Measurements from ENCODE around the gene PLXNC1. TPM values are rescaled to one million over a fixed set of nuclear protein-coding genes. Genes with fewer than 3 reads are reported as not detected.

PLXNC1 gene
- polyA plus RNA-seq, 1 donor = 15.3 TPM

DNA sequence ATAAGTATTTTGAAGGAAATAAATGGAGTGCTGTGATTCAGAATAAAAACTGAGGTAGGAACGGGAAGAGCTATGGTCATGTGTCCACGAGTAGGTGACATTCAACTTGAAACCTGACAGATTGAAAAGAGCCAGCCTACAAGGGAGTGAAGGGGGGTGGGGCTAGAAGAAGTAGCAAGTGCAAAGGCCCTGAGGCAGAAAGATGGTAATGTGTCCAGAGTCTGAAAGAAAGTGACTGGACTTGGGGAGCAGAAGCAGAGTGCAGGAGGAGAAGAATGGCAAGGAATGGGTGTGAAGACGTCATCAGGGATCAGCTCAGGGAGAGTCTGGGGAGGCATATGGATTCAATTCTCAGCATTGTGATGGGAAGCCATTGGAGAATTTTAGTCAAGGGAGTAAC is 13.7 kb downstream of the PLXNC1 start:
- no peak for DNase-seq

DNA sequence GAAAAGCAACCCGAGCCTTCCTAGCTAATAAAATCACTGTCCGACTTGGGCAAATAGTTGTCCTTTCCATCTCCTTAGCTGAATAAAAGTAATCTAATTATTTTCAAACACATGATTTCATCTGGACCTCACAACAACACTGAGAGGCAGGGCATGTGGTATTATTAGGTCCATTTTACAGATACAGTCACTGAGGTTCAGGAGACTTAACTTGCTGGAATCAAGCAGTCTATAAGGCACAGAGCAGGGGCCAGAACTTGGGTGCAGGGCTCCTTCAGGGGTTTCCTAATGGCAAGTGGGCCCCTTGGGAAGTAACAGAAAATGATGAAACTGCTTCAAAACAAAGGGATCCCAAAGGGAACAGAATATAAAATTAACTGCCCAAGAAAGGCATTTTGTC is 15.5 kb downstream of the PLXNC1 start:
- no peak for DNase-seq

DNA sequence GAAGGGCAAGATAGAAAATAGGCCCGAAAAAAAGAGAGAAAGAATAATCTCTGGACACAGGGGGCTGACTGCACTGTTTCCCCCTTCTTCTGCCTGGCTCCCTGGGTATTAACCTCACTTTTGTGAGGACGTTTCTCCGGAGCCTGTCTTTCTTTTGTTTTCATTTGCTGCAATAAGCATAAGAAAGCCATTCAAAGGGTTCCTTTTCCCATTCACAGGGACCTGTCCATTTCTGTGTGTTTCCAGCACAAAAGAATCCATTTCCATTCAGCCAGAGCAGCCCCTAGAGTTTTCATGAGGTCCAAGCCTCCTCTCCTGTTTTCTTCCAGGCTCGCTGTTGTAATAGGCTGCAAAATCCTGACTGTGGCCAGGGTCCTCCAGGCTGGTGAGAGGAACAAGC is 16.8 kb downstream of the PLXNC1 start:
- DNase-seq = no peak

DNA sequence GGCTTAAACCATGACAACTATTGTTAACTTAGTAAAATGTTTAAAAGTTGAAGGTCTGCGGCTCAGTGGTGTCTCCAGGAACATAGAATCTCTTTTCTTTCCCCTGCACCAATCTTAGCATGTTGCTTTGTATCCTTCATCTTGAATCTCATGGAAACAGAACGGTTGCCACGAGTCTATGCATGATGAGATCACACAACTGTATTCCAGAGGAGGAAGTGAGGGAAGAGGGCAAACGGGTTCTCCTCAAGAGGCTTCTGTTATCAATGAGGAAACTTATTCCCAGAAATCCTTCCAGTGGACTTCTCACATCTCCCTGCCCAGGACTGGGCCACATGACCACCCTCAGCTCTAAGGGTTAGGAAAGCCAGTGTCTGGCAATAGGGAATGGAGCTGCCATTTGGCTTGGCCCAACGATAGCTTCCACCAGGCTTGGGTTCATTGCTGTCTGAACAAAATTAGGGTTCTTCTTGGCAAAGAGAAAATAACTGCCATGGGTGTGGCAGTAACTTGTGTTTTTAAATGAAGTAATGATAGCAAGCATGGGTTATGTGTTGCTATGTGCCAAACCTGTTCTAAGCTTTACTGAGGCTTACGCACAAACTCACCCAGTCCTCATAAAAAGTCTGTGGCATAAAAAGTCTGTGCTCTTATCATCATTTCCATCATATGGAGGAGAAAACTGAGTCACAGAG is 17.4 kb downstream of the PLXNC1 start:
- DNase-seq = no peak

DNA sequence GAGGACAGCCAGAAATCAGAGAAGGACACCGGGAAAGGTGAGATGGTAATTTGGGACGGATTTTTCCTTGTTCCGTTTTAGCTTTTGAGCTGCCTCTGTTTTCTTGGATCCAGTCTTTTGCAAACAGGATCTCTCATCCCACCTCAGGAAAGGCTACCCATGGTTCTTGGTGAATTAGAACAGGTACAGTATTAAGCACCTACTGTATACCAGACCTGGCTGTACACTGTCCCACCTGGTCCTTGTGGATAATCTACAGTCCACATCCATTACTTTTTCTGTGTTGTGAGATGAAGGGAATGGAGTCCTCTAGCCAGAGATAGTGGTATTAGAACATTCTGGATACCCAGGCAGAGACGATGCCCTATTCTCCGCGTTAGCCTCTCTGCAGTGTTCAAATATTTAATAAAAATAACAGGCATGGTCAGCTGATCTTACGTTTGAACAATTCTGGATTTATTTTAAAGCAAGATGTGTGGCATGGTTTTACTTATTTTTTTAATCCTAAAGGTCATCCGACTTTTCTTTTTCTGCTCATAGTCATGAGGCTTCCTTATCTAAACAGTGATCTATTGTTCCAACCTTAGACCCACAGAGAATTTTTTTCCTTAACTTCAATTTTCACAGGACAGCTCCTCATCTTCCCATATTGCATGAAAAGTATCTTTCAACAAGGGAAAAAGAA is 18.8 kb downstream of the PLXNC1 start:
- DNase-seq = no peak

DNA sequence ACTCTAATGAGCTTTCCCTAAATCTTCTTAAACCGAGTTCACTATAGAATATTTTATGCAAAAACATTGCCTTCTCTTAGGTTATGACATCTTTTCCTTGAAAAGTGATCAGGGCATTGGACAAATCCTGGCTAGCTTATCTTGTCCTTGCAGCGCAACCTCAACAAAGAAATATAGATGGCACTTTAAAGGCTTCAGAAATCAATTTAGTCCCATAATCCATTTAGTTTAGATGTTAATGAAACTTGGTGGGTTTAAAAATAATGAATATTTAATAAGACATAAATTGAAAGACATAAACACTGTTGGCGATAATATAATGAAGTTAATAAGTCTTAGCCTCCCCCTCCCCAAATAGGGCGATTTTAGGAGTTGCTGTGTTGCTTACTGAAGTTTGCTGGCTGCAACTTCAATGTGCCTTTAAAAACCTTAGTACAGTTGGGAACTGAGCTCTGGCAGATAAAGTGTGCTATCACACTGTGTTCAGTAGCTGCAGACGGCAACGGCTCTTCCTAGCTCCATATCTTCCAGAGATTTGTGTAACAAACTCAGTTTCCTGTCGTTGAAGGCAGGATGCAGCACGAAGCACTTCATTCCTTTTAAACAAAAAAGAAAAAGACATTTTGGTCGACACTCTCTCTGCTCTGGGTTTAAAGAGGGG is 19.5 kb downstream of the PLXNC1 start:
- DNase-seq = no peak

DNA sequence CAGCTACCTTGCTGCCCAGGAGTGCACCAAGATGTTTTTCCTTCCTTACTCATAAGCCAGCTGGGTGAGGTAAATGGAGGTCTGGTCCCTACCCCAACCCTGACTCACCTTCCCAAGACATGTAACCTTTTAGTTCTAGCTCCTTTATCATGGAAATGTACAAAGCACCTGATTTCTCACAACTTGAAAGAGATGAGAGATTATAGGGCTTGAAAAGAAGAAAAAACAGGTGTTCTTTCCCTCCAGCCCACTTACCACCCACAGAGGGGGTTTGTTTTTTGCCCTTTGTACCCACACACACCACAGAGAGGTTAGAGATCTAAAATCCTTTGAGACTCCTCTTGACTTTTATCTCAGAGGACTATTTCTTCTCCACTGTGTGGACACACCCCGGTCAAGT is 21.1 kb downstream of the PLXNC1 start:
- DNase-seq = no peak

DNA sequence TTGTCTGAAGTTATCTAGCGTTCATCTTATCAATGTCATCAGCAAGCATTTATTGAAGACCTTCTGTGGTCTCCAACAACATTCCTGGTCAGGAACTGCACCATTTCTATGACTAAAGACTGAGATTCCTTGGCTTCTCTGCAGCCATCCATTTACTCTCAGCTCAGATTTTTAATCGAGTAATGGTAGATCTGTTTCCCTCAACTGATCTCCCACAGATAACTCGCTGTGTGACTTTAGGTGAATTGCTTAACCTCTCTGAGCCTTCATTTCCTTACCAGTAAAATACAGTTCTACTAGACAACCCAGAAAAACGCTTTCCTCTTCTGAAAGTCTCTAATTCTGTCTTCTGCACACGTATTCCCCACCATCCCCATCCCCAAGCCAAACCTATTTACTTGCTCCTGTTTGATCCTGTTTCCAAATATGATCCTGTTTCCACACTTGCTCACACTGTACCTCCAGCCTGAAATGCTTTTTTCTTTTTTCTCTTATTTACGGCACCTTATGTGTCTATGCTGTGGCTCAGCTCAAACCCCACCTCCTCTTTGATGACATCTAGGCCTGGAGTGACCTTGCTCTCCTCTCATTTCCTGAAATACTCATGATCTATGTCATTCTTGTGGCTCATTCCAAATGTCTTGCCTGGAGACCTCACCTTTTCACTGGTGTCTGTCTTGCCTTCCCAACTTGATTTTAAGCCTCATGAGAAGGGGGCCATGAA is 21.8 kb downstream of the PLXNC1 start:
- no peak for DNase-seq

DNA sequence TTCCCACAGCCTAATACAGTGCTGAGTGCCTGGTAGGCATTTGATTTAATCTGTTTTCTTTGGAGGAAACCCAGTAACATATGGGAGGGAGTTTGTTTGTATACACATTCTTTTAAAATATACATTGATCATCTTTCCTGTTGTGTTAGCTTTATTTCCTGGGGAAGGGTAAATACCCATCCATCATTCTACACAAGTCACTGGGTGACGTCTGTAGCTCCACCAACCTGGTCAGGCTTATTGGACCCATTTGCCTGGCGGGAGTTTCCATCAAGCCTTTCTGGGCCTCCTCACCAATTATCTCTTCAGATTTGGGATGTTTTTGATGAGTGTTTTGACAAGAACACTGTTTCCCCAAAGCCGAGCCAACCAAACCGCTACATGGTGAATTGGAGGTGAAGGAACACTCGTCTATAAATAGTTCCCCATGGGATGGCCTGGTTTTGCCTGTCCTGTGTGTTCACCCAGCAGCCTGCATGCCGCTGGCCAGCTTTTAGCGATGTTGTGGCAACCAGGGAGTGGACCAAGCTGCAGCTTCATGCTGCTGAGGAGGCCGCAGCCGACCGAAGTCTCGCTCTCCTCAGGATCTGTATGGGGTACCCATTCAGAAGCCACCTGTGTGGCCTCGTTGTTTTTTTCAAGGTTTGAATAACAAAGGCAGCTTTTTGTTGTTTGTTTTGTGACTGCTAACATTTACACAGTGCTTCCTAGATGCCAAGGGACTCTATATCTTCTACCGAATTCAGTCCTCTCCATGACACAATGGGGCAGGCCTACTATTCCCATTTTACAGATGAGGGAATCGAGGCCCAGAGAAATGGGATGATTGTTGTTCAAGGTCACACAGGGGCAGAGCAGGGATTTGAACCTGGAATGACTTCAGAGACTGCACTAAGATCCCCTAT is 22.6 kb downstream of the PLXNC1 start:
- DNase-seq = no peak

DNA sequence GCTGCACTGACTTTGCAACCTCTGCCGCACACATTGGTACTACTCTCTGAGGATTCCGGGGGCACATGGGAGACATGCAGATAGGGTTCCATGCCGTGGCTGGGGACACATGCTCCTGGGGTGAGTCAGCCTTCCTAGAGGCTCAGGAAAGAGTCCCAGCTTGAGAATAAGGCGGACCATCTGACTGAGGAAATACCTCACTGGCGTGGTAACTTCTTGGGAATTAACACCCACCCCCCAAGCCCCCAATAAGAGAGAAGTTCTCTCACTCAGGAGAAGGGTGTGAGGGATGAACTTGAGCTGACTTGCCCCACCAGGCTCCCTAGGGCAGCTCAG is 23.2 kb downstream of the PLXNC1 start:
- DNase-seq = no peak

DNA sequence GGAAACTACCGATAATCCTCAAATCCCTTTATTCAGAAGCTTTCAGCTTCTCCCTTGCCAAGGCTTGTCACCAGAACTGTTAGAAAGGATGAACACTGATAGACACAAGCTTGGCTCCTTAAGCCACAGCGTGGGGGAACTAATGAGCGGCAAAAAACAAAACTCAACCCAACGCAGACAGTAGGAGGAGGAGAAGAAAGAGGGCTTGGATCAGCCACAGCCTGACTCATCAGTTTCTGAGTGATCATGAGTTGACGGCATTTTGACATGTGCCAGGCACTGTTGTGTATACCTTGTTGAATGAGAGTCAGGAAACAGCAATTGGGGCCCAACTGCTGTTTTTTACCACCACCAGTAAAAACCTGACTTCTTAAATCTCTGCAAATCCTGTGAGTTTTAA is 23.7 kb downstream of the PLXNC1 start:
- no peak for DNase-seq

DNA sequence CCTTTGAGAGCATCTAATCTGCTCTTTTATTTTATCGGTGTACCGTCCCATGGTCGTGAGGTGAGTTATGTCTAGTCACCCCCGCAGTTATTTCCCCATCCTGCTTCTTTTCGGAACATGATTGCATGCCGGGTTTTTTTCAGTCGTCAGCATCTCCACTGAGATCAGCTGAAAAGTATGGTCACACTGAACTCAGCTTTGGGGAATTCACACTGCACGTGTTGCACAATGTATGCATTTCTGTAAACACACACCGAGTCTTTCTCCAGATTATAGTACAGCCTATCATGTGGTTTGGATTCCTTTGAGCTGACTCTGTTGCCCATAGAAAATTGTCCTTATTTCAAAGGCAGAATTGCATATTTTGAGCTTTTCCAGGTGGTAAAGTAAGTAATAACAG is 24.6 kb downstream of the PLXNC1 start:
- DNase-seq = no peak

DNA sequence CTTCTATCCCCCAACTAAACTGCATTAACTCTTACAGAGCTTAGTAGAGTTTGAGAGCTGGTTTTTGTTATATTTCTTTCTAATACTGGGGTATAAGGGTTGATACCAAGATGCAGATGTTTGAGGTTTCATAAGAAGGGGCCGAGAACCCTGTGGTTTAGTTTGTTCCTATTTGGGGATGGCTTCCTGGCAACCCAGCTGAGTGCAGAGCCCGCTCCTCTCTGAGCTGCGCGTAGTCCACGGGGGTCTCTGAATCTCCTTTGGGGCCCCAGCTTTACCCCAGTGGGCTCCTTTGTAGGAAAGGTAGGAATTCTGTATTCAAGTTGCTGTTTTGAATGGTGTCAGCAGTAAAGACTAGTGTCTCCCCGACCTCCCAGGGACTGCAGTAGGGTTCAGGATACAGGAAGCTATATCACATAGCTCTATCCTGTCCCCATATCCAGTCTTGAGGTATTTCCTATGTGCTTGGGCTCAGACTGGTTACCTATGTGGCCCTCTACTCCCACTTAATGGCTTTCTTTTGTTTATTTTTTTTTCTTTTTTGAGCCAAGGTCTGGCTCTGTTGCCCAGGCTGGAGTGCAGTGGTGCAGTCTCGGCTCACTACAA is 25.4 kb downstream of the PLXNC1 start:
- no peak for DNase-seq

DNA sequence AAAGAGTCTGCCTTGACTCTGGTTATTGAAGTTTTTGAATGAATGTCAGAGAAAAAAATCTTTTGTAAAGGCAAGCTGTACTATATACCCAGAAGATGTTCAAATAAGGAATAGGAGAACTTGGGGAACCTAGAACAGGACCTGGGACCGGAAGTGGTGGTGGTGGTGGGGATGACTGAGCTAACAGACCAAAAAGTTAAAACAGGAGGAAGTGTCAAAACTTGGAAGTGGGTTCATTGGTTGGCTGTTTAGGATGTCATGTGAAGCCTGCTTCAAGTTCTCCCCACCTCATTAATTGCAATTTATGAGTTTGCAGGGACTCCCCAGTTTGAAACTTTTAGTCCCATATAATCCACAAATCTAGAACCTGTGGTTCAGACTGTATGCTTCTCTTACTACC is 26.2 kb downstream of the PLXNC1 start:
- DNase-seq = no peak

DNA sequence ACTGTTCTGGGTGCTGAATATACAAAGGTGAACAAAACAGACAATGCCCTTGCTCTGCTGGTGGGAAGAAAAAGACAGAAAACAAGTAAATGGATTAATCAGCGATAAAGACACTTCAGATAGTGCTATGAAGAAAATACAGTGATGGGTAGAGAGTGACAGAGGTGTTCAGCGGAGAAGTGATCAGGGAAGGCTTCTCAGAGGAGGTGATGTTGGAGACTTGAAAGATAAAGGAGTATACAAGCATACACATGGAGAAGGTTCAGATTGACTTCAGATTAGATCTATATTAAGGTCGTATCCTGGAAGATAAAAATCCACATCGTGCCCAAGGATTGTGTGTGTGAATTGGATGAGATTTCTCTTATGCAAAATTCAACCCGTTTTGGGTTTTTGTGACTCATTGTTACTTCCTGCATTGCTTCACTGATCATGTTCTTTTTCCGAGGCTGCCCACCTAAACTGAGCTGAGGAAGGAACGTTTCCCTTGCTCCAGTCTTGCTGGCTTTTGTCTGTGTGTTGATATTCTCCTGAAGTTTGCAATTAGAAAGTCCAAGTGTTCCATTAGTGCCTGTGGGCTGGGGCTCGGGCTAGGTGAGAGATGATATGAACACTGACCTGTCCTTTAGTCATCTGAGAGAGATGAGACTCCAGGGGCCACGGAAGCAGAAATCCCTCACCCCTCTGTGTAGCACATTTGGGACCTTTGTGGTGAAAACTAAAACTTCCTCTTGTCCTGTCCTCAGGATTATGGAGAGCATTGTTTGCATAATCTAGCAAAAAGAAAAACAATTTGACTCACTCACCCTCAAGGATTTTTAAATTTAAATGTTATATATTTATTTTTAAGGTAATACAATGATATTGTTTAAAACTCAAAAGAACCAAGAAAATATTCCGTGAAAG is 27.6 kb downstream of the PLXNC1 start:
- DNase-seq = no peak

DNA sequence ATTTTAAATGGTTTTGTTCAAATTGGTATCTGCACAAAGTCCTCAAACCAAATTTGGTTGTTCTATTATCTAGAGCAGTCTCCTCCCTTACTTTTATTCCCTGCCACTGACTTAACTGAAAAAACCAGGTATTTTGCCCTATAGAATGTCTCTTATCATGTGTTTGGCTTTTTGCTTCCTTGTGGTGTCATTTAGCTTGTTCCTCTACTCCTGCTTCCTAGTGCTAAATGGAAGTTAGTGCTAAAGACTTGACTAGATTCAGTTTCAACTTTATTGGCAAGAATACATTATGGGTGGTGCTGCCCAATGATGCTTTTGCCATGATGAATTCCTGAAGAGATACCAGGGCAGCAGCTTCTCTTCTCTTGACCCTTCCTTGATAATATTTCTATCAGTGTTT is 29.7 kb downstream of the PLXNC1 start:
- no peak for DNase-seq

DNA sequence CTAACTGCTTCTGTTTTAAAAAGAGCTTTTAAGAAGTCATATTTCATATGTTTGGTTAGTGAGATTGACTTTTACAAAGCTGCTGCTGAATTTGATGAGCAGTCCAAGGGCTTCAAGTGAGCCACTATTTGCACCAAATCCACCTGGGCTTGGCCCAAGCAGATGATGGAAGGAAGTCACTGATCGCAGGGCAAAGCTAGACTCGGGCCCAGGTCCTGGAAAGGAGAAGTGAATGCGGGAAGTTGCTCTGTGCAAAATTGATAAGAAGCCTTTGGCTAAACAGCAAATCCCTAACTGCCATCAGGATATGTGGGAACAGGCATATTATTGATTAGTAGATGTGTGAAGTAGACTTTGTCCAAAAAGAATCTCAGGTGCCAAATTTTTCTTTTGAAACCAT is 30.5 kb downstream of the PLXNC1 start:
- DNase-seq = no peak

DNA sequence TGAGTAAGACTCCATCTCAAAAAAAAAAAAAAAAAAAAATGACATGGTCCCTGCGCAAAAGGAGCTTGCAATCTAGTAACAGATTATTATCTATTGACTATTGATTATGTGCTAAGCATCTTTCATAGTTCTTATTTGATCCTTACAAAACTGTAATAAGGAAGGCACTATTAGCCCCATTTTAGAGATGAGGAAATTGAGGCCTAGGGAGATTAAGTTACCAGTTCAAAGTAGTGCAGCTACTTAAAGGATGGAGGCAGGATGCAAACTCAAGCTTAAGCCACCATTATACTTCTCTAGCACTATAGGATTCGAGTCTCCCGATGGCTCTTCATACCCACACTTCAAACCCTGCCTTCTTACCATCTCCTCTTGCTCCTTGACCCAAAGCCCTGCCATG is 31.3 kb downstream of the PLXNC1 start:
- no peak for DNase-seq

DNA sequence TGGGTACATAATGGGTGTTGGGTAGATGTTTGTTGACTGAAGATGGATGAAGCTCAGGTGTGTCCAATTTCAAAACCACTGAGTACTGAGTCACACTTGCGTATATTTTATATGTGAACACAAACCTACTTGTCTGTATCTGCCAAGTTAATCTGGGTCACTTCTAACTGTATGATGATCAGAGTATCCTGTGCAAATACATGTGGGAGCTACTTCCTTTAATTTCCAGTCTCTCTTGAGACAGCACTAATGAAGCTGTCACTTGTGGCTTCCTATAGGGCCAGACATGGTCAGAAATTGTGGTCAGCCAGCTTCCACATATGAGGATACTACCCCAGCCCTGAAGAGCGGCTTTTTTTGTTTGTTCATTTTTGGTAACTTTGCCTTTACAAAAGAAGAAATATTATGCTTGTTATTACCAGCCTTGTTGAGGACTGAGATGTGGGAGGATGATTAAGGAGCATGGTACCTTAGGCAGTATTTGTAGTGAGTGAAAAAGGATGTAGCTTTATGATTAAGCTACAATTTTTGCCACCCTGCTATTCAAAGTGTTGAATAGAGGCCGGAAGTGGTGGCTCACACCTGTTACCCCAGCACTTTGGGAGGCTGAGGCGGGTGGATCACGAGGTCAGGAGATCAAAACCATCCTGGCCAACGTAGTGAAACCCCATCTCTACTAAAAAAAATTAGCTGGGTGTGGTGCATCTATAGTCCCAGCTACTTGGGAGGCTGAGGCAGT is 32.4 kb downstream of the PLXNC1 start:
- no peak for DNase-seq

All from hindlimb muscle (tissue), 1 donor.